Activated T-helper 17 cell treated with anti-CD3 and anti-CD28 coated beads, Interleukin-2, amount 50 U/mL, for 72 hours (primary cell): Measurements from ENCODE around the gene ADARB1. TPM values are rescaled to one million over a fixed set of nuclear protein-coding genes. Genes with fewer than 3 reads are reported as not detected.

ENCODE experiments used
- ATAC-seq: fragments of 150-1000 bp; cut with Tn5 transposase; replicated peaks from 2 replicates; pipeline ENCODE4 v1.10.0; 2021; ENCODE audit warnings: mild to moderate bottlenecking, moderate library complexity
- H3K27ac Mint-ChIP-seq: one replicate; pipeline ENCODE4 v1.8.0; 2022; ENCODE audit warnings: mixed read lengths
- H3K27me3 Mint-ChIP-seq: one replicate; pipeline ENCODE4 v1.8.0; 2022; ENCODE audit warnings: mixed read lengths
- H3K36me3 Mint-ChIP-seq: one replicate; pipeline ENCODE4 v1.8.0; 2022; ENCODE audit warnings: low read depth, mild to moderate bottlenecking, mixed read lengths
- H3K4me1 Mint-ChIP-seq: one replicate; pipeline ENCODE4 v1.8.0; 2022; ENCODE audit warnings: mixed read lengths
- H3K4me3 Mint-ChIP-seq: one replicate; pipeline ENCODE4 v1.8.0; 2022; ENCODE audit warnings: mild to moderate bottlenecking, mixed read lengths
- H3K9me3 Mint-ChIP-seq: one replicate; pipeline ENCODE4 v1.8.0; 2022; ENCODE audit warnings: mixed read lengths
- total RNA-seq, 2 donors: library from RNA; stranded (reverse); gene quantifications; one replicate each; pipeline ENCODE4 v1.2.3, GENCODE V29; 2022

The ADARB1 gene
- total RNA-seq, 2 donors from 2014 or later: 22.7 to 32.0 TPM

DNA sequence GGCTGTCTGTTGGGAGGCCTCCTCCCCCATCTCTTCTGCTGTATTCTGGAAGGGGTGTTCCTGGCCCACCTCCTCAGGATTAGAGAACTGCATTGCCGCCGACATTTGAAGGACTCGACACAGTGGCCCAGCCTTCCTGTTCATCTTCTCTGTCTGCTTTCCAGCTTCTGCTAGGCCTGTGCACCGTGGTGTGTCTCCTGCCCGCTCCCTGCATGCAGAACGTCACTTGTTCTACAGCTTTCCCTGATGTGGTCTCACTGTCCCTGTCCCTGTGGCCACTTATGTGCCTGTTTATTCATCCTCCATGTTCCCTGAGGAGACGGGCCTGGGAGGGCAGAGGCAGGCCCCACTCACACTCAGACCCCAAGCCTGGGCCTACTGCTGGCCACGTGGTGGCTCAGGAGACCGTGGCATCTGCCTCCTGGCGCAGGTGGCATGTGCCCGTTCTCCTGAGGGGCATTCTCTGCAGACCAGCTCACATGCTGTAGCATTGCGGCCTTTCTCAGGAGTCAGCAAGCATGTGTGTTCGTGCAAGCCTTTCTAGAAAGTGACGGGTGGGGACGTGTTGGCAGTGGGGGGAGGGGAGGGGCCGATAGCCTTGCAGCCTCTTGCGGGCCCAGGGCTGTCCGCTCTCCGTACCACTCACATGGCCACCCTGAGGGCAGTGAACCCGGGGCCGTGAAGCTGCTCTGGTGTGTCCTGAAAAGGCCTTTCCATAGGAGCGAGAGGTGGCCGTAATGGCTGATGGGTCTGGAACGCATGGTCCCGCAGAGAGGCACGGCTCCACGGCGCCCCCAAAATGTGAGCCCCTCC is 177.5 kb downstream of the ADARB1 start:
- Mint-ChIP-seq H3K9me3 (no peaks in the 10 kb centered on the region), H3K4me1 (peaks cover 14% of the 10 kb centered on the region), H3K36me3 (no peaks in the 10 kb centered on the region), H3K27ac (no peak overlapping the region), H3K27me3 (peaks cover 5% of the 10 kb centered on the region), H3K4me3 (no peak overlapping the region)
- no peak for ATAC-seq

DNA sequence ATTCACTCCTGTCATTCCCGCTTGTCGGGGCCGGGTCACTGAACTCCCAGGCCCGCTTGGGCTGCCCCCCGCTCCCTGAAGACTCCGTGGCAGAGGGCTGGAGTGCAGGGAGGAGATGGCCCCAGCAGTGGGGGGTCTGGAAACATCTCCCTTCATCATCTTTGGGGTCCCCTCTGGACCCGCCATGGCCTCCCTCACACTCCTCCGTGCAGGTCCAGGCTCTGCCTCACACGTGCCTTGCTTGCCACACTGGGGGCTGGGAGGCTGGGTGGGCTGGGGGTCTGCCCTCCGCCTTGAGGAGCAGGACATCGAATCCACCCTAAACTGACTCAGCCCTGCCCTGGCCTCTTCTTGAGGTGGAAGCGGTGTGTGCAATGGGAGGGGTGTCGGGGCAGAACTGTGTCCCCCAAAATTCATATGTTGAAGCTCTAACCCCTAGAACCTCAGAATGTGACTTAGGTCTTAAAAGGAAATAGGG is 178.1 kb downstream of the ADARB1 start:
- Mint-ChIP-seq H3K27me3 (peaks cover 5% of the 10 kb centered on the region), H3K9me3 (no peaks in the 10 kb centered on the region), H3K27ac (no peak overlapping the region), H3K4me1 (peaks cover 14% of the 10 kb centered on the region), H3K4me3 (no peak overlapping the region), H3K36me3 (no peaks in the 10 kb centered on the region)
- ATAC-seq: no peak

DNA sequence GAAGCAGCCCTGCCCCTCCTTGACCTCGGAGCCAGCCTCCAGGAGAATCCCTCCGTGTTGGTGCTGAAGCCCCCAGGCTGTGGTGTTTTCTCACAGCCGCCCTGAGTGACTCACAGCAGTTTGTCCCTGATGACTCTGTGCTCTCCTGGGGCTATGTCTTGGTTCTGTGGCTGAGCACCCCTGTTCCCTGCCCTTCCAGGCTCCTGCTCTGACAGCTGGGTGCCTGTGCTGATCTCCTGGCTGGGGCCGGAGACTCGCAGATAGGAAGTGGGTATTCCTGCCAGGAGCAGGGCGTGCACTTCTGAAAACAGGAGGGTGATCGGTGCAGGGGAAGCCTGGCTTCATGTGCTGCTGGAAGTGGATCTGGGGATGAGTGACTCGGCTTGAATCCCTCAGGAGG is 178.8 kb downstream of the ADARB1 start:
- Mint-ChIP-seq H3K4me1 (peaks cover 14% of the 10 kb centered on the region), H3K4me3 (no peak overlapping the region), H3K36me3 (no peaks in the 10 kb centered on the region), H3K27ac (no peak overlapping the region), H3K9me3 (no peaks in the 10 kb centered on the region), H3K27me3 (peaks cover 5% of the 10 kb centered on the region)
- ATAC-seq: no peak

DNA sequence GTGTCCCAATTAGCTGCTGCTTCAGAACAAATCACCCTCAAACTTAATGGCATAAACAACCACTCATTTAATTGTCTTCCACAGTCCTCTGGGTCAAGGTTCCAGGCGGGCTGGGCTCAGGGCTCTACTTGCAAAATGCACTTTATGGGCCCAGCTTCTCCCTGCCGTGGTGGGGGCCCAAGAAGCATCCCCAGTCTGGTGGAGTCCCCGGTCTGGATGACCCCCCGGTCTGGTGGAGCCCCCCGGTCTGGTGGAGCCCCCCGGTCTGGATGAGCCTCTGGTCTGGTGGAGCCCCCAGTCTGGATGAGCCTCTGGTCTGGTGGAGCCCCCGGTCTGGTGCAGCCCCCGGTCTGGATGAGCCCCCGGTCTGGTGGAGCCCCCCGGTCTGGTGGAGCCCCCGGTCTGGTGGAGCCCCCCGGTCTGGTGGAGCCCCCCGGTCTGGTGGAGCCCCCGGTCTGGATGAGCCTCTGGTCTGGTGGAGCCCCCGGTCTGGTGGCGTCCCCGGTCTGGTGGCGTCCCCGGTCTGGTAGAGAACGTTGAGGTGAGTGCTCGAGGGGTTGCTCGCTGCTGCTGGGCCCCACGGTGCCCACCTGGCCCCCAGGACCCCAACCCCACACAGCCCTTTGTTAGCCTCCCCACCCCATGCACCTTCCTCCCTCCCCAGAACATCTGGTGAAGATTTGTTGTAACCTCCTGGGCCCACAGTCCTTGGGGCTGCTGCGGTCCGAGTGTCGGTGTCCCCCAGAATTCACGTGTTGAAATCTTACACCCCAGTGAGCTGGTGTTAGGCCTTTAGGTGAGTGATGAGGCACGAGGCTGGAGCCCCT is 179.5 kb downstream of the ADARB1 start:
- H3K4me1 Mint-ChIP-seq: peaks cover 14% of the 10 kb centered on the region
- peak overlapping the region; percentile 34 for H3K4me3 Mint-ChIP-seq
- H3K36me3 Mint-ChIP-seq: no peaks in the 10 kb centered on the region
- no peak overlapping the region for H3K27ac Mint-ChIP-seq
- H3K9me3 Mint-ChIP-seq: no peaks in the 10 kb centered on the region
- peaks cover 5% of the 10 kb centered on the region for H3K27me3 Mint-ChIP-seq
- ATAC-seq: no peak

DNA sequence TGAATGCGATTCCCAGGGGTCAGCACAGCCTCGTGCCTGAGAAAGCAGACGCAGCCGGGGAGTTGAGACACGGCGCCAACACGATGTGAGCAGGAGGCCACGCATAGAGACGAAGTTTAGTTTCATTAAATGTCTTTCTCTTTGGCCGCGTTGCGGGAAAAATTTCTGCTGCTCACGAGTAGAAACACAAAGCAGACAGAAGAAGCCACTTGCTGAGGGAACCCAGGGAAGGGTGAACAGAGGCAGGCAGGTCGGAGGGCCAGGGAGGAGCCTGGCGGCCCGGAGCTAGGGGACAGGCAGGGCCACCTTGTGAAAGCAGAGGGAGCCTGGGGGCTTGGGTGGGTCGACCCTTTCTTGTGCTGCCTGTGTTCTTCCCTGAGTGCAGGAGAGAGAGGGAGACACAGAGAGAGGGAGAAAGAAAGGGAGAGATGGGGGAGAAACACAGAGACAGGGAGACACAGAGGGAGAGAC is 180.1 kb downstream of the ADARB1 start:
- H3K9me3 Mint-ChIP-seq: no peaks in the 10 kb centered on the region
- no peak overlapping the region for H3K27ac Mint-ChIP-seq
- peaks cover 5% of the 10 kb centered on the region for H3K27me3 Mint-ChIP-seq
- ATAC-seq: no peak
- H3K36me3 Mint-ChIP-seq: no peaks in the 10 kb centered on the region
- H3K4me1 Mint-ChIP-seq: peaks cover 14% of the 10 kb centered on the region
- H3K4me3 Mint-ChIP-seq: peak overlapping the region; percentile 34

DNA sequence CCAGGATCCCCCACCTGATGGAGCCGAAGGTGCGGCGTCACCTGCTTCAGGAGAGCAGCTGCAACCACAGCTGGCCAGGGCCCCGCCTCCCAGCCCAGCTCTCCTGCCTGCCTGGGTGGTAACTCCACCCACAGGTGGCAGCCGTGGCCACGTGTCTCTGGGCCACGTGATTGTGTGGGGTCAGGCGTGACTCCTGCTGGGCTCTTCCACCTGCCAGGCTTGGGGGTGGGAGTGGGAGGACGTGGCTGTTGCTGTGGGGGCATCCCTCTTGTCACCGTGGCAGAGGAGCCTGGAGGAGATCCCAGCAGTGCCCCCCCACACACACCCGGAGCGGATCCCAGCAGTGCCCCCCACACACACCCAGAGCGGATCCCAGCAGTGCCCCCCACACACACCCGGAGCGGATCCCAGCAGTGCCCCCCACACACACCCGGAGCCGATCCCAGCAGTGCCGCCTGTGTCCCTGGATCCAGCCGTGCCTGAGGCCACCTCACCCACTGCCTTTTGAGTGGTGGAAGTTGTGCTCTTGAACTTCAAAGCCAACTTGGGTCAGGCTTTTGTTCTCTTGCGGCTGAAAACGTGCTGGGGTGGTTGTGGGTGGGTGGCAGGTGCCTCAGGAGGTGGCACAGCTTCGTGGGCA is 181.1 kb downstream of the ADARB1 start:
- no peaks in the 10 kb centered on the region for H3K36me3 Mint-ChIP-seq
- peaks cover 8% of the 10 kb centered on the region for H3K4me1 Mint-ChIP-seq

DNA sequence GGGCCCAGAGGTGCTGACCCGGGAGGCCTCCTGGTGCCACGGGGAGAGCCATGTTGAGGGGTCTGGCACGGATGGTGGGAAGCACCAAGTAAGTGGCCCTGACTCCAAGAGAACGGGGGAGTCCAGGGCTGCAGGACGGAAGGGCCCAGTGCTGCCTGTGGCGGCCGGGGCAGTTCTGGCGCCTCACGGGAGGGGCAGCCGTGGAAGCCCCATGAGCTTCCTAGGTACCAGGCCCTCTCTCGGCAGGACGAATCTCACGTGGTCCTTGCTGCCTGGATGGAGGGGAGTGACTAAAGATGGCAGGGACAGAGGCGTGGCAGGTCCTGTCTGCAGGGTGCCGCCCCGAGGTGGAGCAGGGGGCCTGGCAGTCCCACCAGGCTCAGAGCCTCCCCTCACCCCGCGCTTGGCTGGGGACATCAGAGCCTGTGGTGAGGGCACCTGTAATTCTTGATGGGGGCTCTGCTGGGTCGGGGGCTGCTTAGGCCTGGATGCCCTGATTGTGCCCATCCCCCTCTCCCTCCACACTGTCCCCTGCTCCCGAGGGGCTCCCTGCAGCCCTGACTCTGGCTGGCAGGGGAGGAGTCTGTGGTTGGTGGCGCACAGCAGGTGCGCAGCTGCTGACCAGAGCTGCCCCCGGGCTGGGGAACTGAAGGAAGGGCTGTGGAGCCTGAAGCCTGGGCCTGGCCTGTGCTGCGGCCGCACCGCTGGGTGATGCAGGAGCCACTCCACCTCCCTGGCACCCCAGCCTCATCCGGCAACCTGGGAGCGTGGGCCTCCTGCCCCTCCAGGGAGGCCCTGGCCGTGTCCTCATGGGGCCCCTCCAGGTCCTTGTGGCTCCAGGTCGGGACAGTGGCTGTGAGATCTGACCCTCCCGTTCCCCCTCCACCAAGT is 181.9 kb downstream of the ADARB1 start:
- H3K9me3 Mint-ChIP-seq: no peaks in the 10 kb centered on the region
- H3K27me3 Mint-ChIP-seq: peaks cover 5% of the 10 kb centered on the region
- H3K4me3 Mint-ChIP-seq: peak overlapping the region; percentile 34
- no peak overlapping the region for H3K27ac Mint-ChIP-seq
- H3K36me3 Mint-ChIP-seq: no peaks in the 10 kb centered on the region
- peaks cover 8% of the 10 kb centered on the region for H3K4me1 Mint-ChIP-seq
- peak; percentile 31 for ATAC-seq

More for the DNA sequence above, 181.1 kb downstream of the ADARB1 start:
- H3K4me3 Mint-ChIP-seq: peak overlapping the region; percentile 34
- H3K27me3 Mint-ChIP-seq: peaks cover 5% of the 10 kb centered on the region
- ATAC-seq: peak; percentile 82
- no peak overlapping the region for H3K27ac Mint-ChIP-seq
- H3K9me3 Mint-ChIP-seq: no peaks in the 10 kb centered on the region

DNA sequence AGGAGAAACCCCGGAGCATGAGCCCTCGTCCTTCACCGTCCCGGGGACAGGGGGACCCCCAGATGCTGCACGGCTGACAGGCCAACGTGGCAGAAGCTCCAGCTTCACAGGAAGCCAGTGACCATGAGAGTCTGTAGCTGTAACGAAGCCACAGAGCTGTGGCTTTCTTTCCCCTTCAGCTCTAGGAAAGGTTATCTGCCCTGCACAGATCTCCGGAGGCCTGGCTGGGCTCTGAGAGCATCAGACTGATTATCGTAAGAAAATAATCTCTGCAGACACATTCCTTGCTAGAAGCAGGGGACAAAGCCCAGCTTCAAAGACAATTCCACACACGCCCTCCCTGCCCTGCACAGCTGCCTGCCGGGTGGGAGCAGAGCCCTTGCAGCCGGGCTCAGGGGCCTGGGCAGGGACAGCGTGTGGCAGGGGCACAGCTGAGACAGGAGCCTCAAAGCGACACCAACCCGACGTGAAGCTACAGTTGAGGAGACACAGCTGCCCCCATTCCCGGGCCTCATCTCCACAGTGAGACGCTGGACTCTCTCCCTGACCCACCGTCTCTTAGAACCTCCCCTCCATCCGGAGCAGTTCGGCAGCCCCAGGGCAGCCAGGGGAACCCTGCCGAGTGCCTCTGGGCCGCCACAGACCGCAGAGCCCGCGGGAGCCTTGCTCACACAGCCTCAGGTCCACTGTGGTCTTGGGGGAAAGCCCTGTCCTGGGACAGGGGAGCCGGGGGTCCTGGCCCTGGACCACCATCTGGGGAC is 182.7 kb downstream of the ADARB1 start:
- Mint-ChIP-seq H3K27me3 (peaks cover 5% of the 10 kb centered on the region), H3K4me3 (no peak overlapping the region), H3K27ac (no peak overlapping the region), H3K4me1 (peaks cover 8% of the 10 kb centered on the region), H3K36me3 (no peaks in the 10 kb centered on the region), H3K9me3 (no peaks in the 10 kb centered on the region)
- peak; percentile 41 for ATAC-seq

DNA sequence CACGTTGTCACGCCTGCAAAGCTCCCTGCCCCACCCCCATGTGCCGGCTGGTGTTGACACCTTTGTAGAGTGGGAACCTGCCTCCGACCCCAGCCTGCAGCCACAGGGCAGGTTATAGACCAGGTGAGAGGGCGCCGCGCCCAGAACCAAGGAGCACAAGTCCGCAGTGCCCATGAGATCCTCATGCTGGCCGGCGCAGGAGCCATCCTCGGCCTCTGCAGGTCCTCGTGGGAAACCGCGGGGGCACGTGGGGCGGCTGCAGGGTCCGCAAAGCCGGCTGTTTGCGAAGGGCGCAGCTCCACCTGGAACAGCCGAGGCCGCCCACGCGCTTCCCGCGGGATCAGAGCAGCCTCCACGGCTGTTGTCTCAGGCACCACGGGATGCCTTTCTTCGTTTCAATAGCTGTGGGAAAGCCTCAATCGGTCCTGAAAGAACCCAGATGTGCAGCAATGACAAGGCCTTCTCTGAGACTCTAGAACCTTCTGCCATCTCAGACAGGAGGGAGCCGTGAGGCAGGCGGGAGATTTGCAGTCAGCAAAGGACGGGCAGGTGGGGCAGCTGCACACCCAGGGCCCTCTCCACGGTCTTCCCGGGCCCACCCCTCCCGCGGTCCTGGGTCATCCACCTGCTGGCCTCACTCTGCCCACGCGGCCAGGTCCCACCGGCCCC is 183.4 kb downstream of the ADARB1 start:
- Mint-ChIP-seq H3K4me3 (no peak overlapping the region), H3K36me3 (no peaks in the 10 kb centered on the region), H3K9me3 (no peaks in the 10 kb centered on the region), H3K4me1 (peaks cover 8% of the 10 kb centered on the region), H3K27ac (no peak overlapping the region), H3K27me3 (peaks cover 5% of the 10 kb centered on the region)
- ATAC-seq: no peak

DNA sequence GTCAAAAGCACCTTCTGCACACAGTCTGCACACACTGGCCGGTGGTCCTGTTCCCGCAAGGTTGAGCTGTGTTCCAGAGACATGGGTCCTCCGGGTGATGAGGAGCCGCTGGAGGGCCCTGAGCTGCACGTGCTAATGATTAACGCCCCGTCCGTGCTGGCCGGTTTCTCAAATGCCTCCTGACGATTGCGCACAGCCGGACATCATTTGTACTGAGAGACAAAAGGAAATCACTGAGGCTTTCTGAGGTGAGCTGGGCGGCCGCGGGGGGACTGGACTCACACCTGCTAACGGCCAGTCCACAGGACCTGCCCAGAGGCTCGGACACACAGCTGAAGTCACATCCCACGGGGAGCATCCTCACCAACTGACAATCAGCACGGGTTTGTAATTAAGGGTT is 184.1 kb downstream of the ADARB1 start:
- no peak overlapping the region for H3K4me3 Mint-ChIP-seq
- H3K27ac Mint-ChIP-seq: no peak overlapping the region
- H3K4me1 Mint-ChIP-seq: peaks cover 12% of the 10 kb centered on the region
- H3K36me3 Mint-ChIP-seq: peaks cover 6% of the 10 kb centered on the region
- no peak for ATAC-seq
- no peaks in the 10 kb centered on the region for H3K9me3 Mint-ChIP-seq
- peaks cover 5% of the 10 kb centered on the region for H3K27me3 Mint-ChIP-seq

DNA sequence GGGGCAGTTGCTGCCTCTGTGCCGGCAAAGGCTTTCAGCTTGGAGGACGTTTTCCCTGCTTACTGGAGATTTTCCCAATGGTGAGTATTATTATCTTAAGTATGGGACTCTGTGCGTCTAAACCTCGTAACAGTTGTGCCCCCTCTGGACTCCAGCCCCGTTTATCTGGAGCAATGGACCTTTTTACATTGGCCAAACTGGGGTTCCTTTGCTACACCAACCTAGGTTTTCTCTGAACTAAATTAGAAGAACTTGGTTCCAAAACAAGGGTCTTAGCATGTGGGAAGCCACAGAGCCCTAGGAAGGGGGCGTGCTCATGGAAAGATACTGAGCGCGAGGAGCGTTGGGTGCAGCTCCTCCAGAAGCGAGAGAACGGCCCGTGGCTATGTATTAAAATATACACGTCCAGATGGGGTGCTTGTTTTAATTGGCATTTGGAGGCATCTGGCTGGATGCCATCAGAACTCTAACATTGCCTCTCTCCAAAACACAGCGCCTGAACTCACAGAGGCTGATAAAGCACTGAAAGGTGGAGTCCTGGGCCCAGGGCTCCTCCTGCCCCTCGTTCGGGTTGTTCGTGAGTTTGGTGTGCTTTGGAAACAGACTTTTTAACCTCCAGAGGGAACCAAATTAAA is 184.9 kb downstream of the ADARB1 start:
- no peak for ATAC-seq
- H3K9me3 Mint-ChIP-seq: no peaks in the 10 kb centered on the region
- no peak overlapping the region for H3K4me3 Mint-ChIP-seq

DNA sequence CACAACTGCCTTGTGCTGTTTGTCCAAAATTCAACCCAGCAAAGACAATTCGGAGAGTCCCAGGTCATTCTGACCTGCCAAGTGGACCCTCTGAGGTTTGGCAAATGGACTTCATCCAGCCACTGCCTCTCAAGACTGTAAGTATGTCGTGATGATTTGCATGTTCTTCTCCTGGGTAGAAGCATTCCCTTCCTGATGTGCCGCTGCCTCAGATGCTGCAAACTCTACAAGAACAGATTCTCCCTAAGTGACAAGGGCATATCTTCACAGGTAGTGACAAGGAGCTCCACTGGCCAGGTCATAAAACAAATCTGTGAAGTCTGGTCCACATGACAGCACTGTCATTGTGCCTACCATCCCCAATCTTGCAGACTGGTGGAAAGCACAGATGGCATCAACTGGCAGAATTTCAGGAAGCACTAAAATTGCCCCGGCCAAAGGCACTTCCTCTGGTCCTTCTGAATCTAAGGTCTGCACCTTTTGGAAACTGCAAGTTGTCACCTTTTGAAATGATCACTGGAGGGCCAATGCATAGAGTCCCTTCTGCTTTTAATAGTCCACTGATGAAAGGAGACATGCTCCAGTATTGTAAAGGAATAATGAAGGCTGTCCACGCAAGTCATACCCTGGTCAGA is 185.9 kb downstream of the ADARB1 start:
- H3K9me3 Mint-ChIP-seq: no peaks in the 10 kb centered on the region
- peaks cover 22% of the 10 kb centered on the region for H3K36me3 Mint-ChIP-seq
- no peaks in the 10 kb centered on the region for H3K27me3 Mint-ChIP-seq
- peaks cover 7% of the 10 kb centered on the region for H3K4me1 Mint-ChIP-seq
- ATAC-seq: no peak
- no peak overlapping the region for H3K27ac Mint-ChIP-seq
- no peak overlapping the region for H3K4me3 Mint-ChIP-seq

More for the DNA sequence above, 184.9 kb downstream of the ADARB1 start:
- peaks cover 5% of the 10 kb centered on the region for H3K27me3 Mint-ChIP-seq
- H3K27ac Mint-ChIP-seq: no peak overlapping the region
- peaks cover 15% of the 10 kb centered on the region for H3K4me1 Mint-ChIP-seq
- peaks cover 14% of the 10 kb centered on the region for H3K36me3 Mint-ChIP-seq
